HG03460 (cell line): ENCODE measurements around the gene ZNF215.
"Not testable (repeated sequence)": the region's sequence is repeated elsewhere in the genome, so short reads cannot be mapped to it uniquely, and the experiment has no call there.

Experiments used
- ATAC-seq: cut with Tn5 transposase; IDR thresholded peaks from one replicate; pipeline ENCODE4 v1.9.1; 2021; ENCODE audit not compliant: unreplicated experiment

The ZNF215 gene

DNA sequence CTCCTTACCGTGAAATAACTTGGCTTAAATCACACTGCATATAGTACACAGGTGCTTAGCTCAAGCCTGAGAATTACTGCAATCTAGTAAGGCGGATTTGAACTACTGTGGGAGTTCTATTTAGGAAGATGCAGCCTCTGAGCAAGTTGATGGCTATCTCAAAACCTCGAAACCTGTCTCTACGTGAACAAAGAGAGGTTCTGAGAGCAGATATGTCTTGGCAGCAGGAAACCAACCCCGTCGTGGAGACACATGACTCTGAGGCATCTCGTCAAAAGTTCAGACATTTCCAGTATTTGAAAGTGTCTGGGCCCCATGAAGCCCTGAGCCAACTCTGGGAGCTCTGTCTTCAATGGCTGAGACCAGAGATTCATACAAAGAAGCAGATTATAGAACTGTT, 5.9 kb downstream of the ZNF215 start:
- ATAC-seq, result no peak

- ATAC-seq, result no peak
Measured at GRCh38 chr11:6941970-6942369, 15.7 kb downstream of the ZNF215 start.

DNA sequence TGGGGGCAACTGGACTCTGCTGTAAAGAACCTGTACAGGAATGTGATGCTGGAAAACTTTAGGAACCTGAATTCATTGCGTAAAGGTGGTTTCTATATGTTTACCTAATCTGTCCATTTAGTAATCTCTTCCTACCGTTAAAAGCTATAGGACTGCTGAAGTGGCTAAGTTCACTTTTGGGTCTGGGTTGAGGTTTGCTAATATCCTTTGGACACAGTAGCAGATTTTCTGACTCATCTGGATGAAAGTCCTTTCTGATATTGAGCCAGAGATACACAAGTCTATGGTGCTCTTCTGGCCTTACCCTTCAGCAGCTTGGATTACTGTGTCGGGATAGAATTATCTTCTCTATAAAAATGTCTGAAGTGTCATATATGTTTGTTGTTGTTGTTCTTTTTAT, 16.9 kb downstream of the ZNF215 start:
- no peak for ATAC-seq

- ATAC-seq, result not testable (repeated sequence)
Measured at GRCh38 chr11:6954248-6954647, 28.0 kb downstream of the ZNF215 start.

GRCh38 chr11:6962141-6962540, 35.9 kb downstream of the ZNF215 start:
- ATAC-seq, result no peak

DNA sequence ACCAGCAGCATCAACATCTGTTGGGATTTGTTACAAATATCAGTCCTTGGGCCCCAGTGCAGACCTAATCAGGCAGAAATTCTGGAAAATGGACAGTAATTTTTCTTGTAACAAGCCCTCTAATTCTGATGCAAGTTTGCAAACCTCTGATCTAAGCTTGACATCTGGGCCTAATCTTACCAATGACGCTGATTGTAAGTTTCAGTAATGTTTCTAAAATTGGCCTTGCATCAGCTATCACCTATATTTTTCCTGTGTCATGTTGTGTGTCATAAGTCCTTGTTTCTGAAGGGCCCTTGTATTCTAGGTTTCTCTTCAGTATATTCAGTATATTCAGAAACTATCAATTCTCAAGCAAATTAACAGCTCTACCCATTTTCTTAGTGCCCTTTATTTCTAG, 36.4 kb downstream of the ZNF215 start:
- ATAC-seq, result no peak

- ATAC-seq, result no peak
Measured at GRCh38 chr11:6968816-6969215, 42.6 kb downstream of the ZNF215 start.

DNA sequence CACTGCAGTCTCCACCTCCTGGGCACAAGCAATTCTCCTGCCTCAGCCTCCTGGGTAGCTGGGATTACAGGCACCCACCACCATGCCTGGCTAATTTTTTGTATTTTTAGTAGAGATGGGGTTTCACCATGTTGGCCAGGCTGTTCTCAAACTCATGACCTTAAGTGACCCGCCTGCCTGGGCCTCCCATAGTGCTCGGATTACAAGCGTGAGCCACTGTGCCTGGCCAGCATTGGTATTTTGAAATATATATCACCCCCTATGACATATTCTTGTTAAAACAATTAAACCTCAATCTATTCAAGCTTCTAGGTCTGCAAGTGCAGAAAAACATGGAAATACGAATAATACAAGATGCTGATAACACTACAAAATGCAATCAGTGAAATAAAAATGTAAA, 43.6 kb downstream of the ZNF215 start:
- not testable (repeated sequence) for ATAC-seq

DNA sequence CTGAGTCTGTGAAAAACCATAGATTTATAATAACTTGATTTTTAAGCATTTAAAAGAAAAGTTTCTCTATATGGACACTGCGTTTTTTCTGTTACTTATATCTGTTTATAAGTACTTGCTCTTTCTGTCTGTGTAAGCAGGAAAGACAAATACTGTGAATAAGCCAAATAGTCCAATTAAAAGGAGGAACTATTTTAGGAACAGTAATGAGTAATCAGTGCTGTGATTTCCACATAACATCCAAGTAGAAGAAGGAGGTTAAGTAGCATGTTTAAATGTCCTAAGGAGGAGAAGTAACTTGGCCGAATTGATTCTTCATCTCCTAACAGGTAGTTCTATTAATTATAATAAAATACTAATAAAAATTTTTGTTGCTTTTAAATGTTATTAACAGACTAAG, 53.1 kb downstream of the ZNF215 start:
- ATAC-seq, result no peak

DNA sequence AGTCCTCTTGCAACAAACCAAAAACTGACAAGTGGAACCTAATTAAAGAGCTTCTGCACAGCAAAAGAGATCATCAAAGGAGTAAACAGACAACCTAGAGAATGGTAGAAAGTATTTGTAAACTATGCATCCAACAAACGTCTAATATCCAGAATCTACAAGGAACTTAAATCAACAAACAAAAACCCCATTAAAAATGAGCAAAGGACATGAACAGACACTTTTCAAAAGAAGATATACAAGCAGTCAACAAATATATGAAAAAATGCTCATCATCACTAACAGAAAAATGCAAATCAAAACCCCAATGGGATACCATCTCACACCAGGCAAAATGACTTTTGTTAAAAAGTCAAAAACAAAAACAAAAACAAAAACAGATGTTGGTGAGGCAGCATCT, 60.3 kb downstream of the ZNF215 start:
- ATAC-seq, result no peak

GRCh38 chr11:6988506-6988905, 62.3 kb downstream of the ZNF215 start:
- ATAC-seq, result no peak

GRCh38 chr11:6991227-6991626, 65.0 kb downstream of the ZNF215 start:
- ATAC-seq, result no peak

- no peak for ATAC-seq
Measured at GRCh38 chr11:6992026-6992425, 65.8 kb downstream of the ZNF215 start.

GRCh38 chr11:6992457-6993417, 66.5 kb downstream of the ZNF215 start:
- no peak for ATAC-seq

- ATAC-seq, result no peak
Measured at GRCh38 chr11:6995703-6996102, 69.5 kb downstream of the ZNF215 start.

DNA sequence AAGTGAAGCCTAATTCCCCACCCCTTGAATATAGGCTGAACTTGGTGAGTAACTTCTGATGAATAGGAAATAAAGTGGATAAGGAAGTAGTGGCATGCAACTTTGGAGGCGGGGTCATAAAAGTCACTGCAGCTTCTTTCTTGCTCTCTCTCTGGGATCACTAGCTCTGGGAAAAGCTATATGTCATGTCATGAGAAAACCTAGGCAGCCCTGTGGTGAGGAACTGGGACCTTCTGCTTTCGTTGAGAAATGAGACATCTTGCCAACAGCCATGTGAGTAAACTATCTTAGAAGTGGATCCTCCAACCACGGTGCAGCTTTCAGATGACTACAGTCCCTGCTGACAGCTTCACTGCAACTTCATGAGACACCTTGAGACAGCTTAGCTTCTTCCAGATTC, 78.3 kb downstream of the ZNF215 start:
- ATAC-seq, result no peak
